22Rv1 (cell line): ENCODE data around the gene LILRA1.

Experiments
- H3K27ac ChIP-seq: fragments of 450-650 bp; 2 replicates; pipeline ENCODE4 v1.5.1; 2017
- ZFX ChIP-seq: fragments of 450-650 bp; IDR thresholded peaks from 2 replicates; pipeline ENCODE4 v1.6.1; 2017; ENCODE audit warnings: antibody characterized with exemption, borderline replicate concordance
- TF ChIP-seq, protein P1 (sequence below): fragments of 450-650 bp; IDR thresholded peaks from 2 replicates; pipeline ENCODE4 v1.5.1; 2017; ENCODE audit warnings: mild to moderate bottlenecking

LILRA1 gene

DNA sequence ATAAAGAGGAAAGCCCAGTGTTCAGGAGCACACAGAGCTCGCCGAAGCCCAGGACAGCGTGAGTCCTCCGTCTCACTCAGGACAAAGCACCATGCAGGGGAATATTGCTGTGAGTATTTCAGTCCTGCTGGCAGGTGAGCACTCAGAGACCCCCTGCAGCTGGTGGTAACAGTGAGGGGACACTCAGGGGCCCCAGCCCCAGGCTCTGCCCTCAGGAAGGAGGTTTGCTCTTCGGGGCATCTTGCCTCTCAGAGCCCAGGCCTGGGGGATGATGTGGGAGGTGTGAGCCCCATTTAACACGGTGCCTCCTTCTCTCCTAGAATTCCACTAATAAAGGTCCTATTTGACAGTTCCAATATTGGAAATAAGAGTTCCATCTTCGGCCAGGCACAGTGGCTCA lies 14.8 kb downstream of the LILRA1 start:
- no peak overlapping the region for H3K27ac ChIP-seq
- TF ChIP-seq, protein P1, sequence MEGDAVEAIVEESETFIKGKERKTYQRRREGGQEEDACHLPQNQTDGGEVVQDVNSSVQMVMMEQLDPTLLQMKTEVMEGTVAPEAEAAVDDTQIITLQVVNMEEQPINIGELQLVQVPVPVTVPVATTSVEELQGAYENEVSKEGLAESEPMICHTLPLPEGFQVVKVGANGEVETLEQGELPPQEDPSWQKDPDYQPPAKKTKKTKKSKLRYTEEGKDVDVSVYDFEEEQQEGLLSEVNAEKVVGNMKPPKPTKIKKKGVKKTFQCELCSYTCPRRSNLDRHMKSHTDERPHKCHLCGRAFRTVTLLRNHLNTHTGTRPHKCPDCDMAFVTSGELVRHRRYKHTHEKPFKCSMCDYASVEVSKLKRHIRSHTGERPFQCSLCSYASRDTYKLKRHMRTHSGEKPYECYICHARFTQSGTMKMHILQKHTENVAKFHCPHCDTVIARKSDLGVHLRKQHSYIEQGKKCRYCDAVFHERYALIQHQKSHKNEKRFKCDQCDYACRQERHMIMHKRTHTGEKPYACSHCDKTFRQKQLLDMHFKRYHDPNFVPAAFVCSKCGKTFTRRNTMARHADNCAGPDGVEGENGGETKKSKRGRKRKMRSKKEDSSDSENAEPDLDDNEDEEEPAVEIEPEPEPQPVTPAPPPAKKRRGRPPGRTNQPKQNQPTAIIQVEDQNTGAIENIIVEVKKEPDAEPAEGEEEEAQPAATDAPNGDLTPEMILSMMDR = no peak
- TF ChIP-seq ZFX = no peak

DNA sequence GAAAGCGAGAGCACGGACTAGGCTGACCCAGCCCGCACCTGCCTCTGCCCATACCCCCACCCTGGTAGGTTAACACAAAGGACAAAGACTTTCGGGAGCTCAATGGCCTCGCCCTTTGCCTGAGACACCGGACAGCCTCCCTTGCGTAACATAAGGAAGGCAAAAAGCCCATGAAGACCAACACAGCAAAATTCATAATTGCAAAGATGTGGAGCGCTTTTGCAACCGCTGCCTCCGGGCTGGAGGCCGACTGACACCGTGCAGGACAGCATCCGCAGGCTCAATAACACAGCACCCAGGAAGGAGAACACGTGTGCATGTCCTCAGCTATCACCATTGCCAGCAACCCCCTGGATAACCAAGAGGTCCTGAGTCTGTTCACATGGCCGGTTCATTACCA lies 15.4 kb downstream of the LILRA1 start:
- TF ChIP-seq, protein P1 = no peak
- no peak for TF ChIP-seq ZFX
- H3K27ac ChIP-seq = no peak overlapping the region

DNA sequence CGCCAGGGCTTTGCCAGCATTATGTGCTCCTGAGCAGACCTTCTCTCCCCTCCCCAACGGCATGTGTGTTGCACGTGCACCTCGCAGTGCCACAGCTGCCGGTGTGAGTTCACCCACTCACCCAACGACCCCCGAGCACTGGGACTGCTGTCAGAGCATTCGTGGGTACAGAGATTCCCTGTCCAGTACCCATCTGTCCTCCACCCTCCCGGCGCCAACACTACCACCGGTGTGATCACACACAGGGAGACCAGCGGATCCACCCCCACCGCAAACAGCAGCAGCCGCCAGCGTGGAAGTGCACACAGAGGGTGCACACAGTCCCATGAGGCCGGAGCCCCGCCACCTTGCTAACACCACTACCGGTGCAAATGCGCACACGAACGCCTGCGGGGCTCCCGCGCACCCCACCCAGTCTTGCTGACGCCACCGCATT lies 15.9 kb downstream of the LILRA1 start:
- TF ChIP-seq, protein P1 = no peak
- no peak for TF ChIP-seq ZFX
- no peak overlapping the region for H3K27ac ChIP-seq

DNA sequence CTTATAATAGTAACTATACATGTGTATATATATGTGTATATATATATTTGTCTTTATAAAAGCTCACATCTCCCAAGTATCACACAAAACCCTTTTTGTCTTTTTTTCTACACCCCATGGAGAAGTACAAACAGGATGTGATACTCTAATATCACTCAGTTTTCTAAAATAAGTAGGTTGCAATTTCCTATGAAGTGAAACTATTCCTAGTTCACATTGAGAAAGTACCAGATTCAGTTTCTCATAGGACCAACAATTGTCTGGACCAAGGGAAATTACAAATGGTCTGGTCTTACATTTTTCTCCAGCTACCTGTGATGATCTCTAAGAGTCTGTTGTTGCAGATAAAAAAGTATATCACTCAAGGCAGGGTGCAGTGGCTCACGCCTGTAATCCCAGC lies 19.0 kb downstream of the LILRA1 start:
- no peak overlapping the region for H3K27ac ChIP-seq
- no peak for TF ChIP-seq ZFX
- TF ChIP-seq, protein P1 = no peak

DNA sequence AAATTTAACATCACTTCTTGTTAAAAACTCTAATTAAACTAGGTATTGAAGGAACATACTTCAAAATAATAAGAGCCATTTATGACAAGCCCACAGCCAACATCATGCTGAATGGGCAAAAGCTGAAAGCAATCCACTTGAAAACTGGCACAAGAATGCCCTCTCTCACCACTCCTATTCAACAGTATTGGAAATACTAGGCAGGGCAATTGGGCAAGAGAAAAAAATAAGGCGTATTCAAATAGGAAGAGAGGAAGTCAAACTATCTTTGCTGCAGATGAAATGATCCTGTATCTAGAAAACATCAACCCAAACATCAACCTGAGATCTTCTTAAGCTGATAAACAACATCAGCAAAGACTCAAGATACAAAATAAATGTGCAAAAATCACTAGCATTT lies 21.3 kb downstream of the LILRA1 start:
- TF ChIP-seq ZFX = no peak
- TF ChIP-seq, protein P1 = no peak
- no peak overlapping the region for H3K27ac ChIP-seq

DNA sequence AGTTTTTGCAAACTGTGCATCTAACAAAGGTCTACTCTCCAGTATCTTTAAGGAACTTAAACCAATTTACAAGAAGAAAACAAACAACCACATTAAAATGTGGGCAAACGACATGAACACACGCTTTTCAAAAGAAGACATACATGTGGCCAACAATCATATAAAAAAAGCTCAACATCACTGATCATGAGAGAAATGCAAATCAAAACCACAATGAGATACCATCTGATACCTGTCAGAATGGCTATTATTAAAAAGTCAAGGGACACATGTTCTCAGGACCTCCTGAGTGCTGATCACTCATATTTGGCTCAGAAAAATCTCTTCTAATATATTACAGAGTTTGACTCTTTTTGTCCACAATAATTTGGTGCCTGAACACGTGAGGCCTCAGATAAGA lies 22.6 kb downstream of the LILRA1 start:
- no peak overlapping the region for H3K27ac ChIP-seq

DNA sequence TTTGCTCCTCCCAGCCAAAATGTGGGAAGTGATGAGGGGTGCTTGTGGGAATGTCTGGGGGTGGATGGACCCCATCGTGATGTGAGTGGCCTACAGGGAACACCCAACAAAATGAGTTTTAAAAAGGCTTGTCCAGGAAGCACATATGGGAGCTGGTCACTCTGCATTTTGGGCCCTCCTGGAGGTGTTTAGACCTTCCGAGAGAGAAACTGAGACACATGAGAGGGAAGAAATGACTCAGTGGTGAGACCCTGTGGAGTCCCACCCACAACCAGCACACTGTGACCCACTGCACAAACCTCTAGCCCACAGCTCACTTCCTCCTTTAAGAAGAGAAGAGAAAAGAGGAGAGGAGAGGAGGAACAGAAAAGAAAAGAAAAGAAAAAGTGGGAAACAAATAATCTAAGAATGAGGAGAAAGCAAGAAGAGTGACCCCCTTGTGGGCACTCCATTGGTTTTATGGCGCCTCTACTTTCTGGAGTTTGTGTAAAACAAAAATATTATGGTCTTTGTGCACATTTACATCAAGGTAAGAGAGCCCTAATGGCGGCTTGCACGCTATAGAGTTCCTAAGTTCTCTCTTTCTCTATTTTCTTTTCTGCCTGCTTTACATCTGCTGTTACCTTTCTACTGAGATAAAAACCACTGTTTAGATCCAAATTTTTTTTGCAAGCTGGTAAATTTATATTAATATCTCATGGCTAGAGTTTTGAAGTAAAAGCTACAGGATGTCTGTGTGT lies 23.6 kb downstream of the LILRA1 start:
- TF ChIP-seq ZFX = no peak
- TF ChIP-seq, protein P1 = no peak
- no peak overlapping the region for H3K27ac ChIP-seq

More for the DNA sequence above, 22.6 kb downstream of the LILRA1 start:
- no peak for TF ChIP-seq ZFX
- TF ChIP-seq, protein P1 = no peak
